Stimulated activated CD4-positive, alpha-beta T cell treated with anti-CD3 and anti-CD28 coated beads, Interleukin-4, amount 100 ng/mL, for 24 hours (primary cell): ENCODE data around the gene RTEL1.
"Not testable (repeated sequence)": the region's sequence is repeated elsewhere in the genome, so short reads cannot be mapped to it uniquely, and the experiment has no call there.

Source experiments
- DNase-seq: peaks from one replicate; pipeline ENCODE4 v3.0.0-alpha.2; 2020

The RTEL1 gene

GRCh38 chr20:63627751-63628245 lies 30.3 kb upstream of the RTEL1 start:
- DNase-seq, result no peak

- DNase-seq, result peak; percentile 78
Measured at GRCh38 chr20:63628246-63628975, 29.7 kb upstream of the RTEL1 start.

GRCh38 chr20:63630956-63631355 lies 27.2 kb upstream of the RTEL1 start:
- not testable (repeated sequence) for DNase-seq

DNA sequence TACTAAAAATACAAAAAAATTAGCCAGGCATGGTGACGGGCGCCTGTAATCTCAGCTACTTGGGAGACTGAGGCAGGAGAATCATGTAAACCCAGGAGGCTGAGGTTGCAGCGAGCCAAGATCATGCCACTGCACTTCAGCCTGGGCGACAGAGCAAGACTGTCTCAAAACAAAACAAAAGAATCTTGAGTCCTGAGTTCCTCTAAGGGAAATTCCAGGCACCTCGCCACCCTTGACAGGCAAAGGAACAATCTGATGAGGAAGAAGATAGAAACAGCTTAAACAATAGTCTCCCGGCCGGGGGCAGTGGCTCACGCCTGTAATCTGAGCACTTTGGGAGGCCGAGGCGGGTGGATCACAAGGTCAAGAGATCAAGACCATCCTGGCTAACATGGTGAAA lies 26.7 kb upstream of the RTEL1 start:
- DNase-seq, result not testable (repeated sequence)

DNA sequence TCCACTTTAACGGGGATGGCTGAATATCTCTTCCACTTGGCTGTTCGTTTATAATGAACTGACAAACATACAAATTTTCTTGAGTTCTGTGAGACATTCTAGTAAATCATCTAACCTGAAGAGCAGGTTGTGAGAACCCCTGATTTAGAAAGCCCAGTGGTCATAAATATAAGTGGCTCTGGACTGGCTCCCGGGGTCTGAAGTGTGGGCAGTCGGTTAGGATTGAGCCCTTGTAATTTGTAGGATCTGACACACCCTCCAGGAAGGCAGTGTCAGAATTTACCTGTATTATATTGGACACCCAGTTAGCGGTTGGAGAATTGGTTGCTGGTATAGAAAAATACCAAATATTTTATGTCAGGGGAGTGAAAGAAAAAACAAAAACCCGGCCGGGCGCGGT lies 24.4 kb upstream of the RTEL1 start:
- no peak for DNase-seq

DNA sequence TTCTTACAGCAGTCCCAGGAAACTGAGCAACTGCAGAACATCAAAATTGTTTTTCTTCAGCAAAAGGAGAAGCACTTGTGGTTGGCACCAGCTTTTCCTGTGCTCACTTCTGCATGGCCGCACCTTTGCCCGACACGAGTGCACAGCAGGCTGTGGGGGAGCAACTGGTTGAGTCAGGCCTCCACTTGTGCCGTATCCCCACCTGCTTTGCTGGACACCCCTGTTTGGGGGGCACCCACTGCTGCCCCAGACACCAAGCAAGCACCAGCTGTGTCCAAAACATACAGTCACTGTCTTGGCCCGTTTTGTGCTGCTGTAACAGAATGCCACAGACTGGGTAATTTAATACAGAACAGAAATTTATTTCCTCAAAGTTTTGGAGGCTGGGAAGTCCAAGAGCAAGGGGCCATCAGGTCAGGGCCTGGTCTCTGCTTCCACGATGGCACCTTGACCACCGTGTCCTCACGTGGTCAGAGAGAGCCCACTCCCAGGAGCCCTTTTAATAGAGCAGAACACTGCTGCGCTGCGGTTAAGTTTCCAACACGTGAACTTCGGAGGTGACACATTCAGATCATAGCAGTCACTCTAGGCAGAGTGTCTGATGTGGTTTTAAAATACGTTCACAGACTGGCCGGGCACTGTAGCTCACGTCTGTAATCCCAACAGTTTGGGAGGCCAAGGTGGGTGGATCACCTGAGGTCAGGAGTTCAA lies 22.5 kb upstream of the RTEL1 start:
- peak; percentile 76 for DNase-seq

- no peak for DNase-seq
Measured at GRCh38 chr20:63636752-63637628, 21.1 kb upstream of the RTEL1 start.

- DNase-seq, result peak; percentile 68
Measured at GRCh38 chr20:63639093-63639975, 18.8 kb upstream of the RTEL1 start.

DNA sequence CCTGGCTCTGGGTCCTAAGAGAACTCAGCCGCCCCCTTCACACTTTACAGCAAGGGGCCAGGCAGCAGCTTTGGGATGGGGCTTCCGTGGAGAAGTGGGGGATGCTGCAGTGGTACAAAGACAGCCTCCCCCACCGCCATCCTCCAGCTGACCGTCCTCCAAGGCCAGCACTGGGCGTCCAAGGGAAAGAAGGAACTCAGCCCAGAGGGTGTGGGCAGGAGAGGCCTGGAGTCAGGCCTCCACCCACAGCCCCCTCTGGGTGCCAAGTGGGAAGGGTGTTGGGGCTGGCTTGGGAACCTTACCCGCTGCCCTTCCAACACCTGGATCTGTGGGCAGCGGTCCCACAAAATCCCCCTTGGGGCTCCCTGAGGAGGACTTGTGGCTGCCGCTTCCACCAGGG lies 18.0 kb upstream of the RTEL1 start:
- DNase-seq, result no peak

GRCh38 chr20:63640686-63641085 lies 17.4 kb upstream of the RTEL1 start:
- DNase-seq, result peak; percentile 25

GRCh38 chr20:63641146-63641791 lies 16.8 kb upstream of the RTEL1 start:
- peak; percentile 54 for DNase-seq

- DNase-seq, result peak; percentile 97
Measured at GRCh38 chr20:63641792-63642523, 16.2 kb upstream of the RTEL1 start.

DNA sequence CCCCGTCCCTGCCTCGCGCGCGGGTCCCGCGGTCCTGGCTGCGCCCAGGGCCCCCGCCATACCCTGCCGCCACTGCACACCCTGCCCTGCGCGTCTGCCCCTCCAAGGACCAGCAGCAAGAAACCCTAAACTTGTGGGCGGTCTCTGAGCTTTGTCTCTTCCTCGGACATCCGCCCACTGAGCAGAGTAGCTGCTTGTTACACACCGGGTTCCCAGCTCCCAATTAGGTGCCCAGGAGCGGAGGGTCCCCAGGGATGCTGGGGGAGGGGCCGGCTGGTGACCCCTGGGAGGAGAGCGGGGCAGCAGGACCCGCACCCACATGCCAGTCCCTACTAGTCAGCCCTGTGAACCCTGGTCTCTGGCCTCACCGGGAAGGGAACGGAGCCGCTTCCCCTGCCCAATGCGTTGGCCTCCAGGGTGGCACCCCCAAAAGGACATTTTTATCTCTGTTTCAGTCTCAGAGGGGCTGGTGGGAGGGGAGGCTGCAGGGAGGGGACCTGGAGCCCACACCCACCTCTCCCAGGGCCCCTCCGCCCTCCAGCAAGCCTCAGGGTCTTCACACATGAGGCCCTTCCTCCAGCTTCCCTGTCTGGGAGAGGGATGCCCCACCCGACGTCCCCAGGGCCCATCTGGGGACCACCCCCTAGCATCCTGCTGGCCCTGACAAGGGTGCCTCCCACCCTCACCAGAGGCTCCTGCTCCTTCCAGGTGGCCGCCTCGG lies 15.4 kb upstream of the RTEL1 start:
- no peak for DNase-seq

DNA sequence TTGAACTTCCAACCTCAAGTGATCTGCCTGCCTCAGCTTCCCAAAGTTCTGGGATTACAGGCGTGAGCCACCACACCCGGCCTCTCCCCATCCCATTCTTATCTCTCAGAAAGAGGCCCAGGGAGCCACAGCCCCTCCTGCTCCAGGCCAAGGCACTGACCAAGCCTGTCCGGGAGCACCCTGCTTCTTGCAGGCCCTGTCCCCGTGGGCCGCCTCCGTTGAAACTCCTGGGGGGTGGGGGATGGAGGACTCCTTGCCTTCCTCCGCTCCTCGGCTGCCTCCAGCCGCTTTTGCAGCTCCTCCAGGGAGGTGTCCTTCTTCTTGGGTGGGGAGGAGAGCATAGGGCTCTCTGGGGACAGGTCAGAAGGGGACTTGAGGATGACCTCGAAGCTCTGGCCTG lies 14.6 kb upstream of the RTEL1 start:
- DNase-seq, result no peak

DNA sequence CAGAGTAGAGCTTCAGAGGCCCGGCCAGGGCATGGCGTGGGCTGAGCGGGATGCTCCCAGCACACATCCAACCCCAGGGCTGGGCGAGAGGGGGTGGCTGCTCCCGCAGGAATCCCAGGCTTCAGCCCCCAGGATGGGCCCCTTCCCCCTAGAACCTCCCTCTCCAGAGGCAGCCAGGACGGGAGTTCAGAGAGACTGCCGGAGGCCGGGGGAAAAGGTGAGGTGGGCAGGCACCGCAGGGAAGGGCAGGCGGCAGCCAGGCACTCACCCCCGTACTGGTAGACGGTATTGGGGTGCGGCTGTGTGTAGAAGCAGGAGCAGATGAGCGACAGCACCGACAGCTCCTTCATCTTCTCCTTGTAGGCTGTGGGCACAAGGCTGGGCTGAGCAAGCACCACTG lies 14.2 kb upstream of the RTEL1 start:
- no peak for DNase-seq

GRCh38 chr20:63645218-63645617 lies 12.9 kb upstream of the RTEL1 start:
- DNase-seq, result no peak

GRCh38 chr20:63648190-63648589 lies 9.9 kb upstream of the RTEL1 start:
- no peak for DNase-seq

- DNase-seq, result no peak
Measured at GRCh38 chr20:63648895-63649589, 9.1 kb upstream of the RTEL1 start.

DNA sequence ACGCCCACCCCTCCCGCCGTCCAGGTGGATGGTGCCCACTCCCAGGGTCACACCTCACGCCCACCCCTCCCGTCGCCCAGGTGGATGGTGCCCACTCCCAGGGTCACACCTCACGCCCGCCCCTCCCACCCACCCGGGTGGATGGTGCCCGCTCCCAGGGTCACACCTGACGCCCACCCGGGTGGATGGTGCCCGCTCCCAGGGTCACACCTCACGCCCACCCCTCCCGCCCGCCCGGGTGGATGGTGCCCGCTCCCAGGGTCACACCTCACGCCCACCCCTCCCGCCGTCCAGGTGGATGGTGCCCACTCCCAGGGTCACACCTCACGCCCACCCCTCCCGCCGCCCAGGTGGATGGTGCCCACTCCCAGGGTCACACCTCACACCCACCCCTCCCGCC lies 7.6 kb upstream of the RTEL1 start:
- not testable (repeated sequence) for DNase-seq

DNA sequence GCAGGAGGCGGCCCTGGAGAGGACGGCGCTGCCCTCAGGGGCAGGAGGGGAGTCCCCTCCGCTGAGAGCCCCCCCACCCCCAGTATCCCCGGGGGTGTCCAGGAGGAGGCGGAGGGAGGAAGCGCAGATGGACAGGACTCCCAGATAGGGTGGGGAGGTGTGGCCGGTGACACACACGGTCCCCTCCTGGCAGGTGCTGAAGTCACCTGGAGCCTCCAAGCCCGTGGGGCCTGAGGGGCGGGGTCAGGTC lies 6.2 kb upstream of the RTEL1 start:
- DNase-seq, result no peak
